Measurements from ENCODE around the gene SPSB2. TPM values are rescaled to one million over a fixed set of nuclear protein-coding genes. Genes with fewer than 3 reads are reported as not detected.

SPSB2 gene
- total and polyA plus RNA-seq, 9 of the 15 experiments (the other 6 are each of a cell fraction or from before 2014, with no cell fraction given) = 0.10 to 10.6 (median 1.9) TPM

GRCh38 chr12:6828781-6829535 is 44.1 kb downstream of the SPSB2 start (continued):
- TF ChIP-seq ATF1 (CRISPR knock-in tag; IDR thresholded peaks at IDR 0.05) = no peak
- TF ChIP-seq ATF1 (tag; IDR thresholded peaks at IDR 0.05) = peak; percentile 61; the same call in 1 of the 2 replicates
- TF ChIP-seq, protein P1, sequence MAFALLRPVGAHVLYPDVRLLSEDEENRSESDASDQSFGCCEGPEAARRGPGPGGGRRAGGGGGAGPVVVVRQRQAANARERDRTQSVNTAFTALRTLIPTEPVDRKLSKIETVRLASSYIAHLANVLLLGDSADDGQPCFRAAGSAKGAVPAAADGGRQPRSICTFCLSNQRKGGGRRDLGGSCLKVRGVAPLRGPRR (CRISPR knock-in tag; IDR thresholded peaks at IDR 0.05) = no peak
- peak; percentile 20 to 29 for TF ChIP-seq E2F6 (IDR thresholded peaks at IDR 0.05; ENCODE audit: borderline replicate concordance in 1 of 2, extremely low read depth in 1 of 2, insufficient read depth in 1 of 2, insufficient read length in 1 of 2, low read depth in 1 of 2, low read length in 1 of 2, poor library complexity in 1 of 2, severe bottlenecking in 1 of 2)
- TF ChIP-seq ZNF212 (CRISPR knock-in tag; IDR thresholded peaks at IDR 0.05) = no peak
- TF ChIP-seq BCOR (IDR thresholded peaks at IDR 0.05) = peak; percentile 40; the same call in 1 of the 2 replicates
- TF ChIP-seq MCM3 (IDR thresholded peaks at IDR 0.05) = no peak
- TF ChIP-seq, protein P2, sequence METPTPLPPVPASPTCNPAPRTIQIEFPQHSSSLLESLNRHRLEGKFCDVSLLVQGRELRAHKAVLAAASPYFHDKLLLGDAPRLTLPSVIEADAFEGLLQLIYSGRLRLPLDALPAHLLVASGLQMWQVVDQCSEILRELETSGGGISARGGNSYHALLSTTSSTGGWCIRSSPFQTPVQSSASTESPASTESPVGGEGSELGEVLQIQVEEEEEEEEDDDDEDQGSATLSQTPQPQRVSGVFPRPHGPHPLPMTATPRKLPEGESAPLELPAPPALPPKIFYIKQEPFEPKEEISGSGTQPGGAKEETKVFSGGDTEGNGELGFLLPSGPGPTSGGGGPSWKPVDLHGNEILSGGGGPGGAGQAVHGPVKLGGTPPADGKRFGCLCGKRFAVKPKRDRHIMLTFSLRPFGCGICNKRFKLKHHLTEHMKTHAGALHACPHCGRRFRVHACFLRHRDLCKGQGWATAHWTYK (CRISPR knock-in tag; IDR thresholded peaks at IDR 0.05) = no peak
- TF ChIP-seq SRSF1 (IDR thresholded peaks at IDR 0.05; ENCODE audit: low read depth, low read length) = 0 out of 2 replicates have a peak, but pooled peaks have one; percentile 20
- no peak for TF ChIP-seq TAF1 (IDR thresholded peaks at IDR 0.05; ENCODE audit: control insufficient read depth, extremely low read depth, insufficient read depth, low read length, severe bottlenecking)
- TF ChIP-seq GTF2A2 (tag; IDR thresholded peaks at IDR 0.05) = no peak
- no peak for TF ChIP-seq FUS (optimal IDR thresholded peaks at IDR 0.05; ENCODE audit: low read depth, low read length)

Measured in K562 (cell line).